Astrocyte (in vitro differentiated cells and primary cell): ENCODE data around the gene RALB.

Experiments used
- EZH2 ChIP-seq: IDR thresholded peaks from 2 replicates; pipeline ENCODE4 v1.6.1; 2012; ENCODE audit warnings: mild to moderate bottlenecking, low read length, inconsistent platforms; ENCODE audit not compliant: insufficient read depth
- TF ChIP-seq, protein P1 (sequence below): IDR thresholded peaks from 2 replicates; pipeline ENCODE4 v1.5.1; 2011; ENCODE audit warnings: low read depth, mild to moderate bottlenecking, inconsistent platforms, low read length, moderate library complexity; ENCODE audit not compliant: insufficient read depth

DNA sequence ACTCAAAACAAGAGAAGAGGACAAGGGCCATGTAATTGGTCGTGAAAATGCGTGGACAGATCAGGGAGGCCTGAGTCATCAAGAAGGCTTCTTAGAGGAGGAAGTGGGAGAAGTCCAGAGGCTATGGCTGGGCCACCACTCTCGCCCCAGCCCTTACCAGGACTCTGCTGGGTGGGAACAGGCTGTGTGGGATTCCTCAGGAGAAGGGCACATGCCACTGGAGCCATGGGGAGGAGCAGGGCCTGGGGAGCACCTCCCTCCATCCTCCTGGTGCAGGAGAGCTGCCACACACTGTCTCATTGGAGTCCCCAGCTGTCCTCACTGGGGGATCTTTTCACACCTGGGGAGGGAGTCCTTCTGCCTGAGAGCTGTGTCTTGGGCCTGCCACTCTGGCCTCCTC is 9.4 kb upstream of the RALB start:
- TF ChIP-seq, protein P1, sequence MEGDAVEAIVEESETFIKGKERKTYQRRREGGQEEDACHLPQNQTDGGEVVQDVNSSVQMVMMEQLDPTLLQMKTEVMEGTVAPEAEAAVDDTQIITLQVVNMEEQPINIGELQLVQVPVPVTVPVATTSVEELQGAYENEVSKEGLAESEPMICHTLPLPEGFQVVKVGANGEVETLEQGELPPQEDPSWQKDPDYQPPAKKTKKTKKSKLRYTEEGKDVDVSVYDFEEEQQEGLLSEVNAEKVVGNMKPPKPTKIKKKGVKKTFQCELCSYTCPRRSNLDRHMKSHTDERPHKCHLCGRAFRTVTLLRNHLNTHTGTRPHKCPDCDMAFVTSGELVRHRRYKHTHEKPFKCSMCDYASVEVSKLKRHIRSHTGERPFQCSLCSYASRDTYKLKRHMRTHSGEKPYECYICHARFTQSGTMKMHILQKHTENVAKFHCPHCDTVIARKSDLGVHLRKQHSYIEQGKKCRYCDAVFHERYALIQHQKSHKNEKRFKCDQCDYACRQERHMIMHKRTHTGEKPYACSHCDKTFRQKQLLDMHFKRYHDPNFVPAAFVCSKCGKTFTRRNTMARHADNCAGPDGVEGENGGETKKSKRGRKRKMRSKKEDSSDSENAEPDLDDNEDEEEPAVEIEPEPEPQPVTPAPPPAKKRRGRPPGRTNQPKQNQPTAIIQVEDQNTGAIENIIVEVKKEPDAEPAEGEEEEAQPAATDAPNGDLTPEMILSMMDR: no peak
- TF ChIP-seq EZH2: no peak
